Stimulated activated CD8-positive, alpha-beta memory T cell treated with anti-CD3 and anti-CD28 coated beads, Interleukin-15, amount 100 ng/mL, for 48 hours (primary cell): ENCODE data around the gene MYMX.
"Not testable (repeated sequence)": the region's sequence is repeated elsewhere in the genome, so short reads cannot be mapped to it uniquely, and the experiment has no call there.

Experiments
- DNase-seq, 2 donors: peaks; one replicate each; pipeline ENCODE4 v3.0.0-alpha.2; 2020; ENCODE audit warnings: low read depth in 2 of 2

Gene MYMX

GRCh38 chr6:44186635-44187025, 30.1 kb upstream of the MYMX start:
- no peak for DNase-seq

- no peak for DNase-seq
Measured at GRCh38 chr6:44188819-44189218, 27.9 kb upstream of the MYMX start.

DNA sequence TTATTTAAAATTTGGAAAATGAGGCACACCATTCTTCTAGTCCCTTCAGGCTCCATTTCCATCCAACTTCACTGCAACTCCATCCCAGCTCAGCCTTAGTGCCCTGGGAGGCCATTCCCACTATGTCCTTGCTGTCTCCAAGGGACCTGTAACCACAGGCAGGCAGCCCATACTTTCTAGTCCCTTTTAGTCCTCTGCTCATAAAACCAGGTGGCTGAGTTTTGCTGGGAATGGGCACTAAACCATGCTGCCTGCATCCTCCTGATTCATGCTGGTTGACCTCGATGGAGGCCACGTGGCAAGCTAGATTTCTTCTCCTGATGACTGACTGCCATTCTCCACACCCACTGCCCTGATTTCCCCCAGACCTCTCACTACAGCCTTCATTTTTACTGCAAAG, 27.5 kb upstream of the MYMX start:
- DNase-seq = no peak

GRCh38 chr6:44190715-44191114, 26.0 kb upstream of the MYMX start:
- no peak for DNase-seq

DNA sequence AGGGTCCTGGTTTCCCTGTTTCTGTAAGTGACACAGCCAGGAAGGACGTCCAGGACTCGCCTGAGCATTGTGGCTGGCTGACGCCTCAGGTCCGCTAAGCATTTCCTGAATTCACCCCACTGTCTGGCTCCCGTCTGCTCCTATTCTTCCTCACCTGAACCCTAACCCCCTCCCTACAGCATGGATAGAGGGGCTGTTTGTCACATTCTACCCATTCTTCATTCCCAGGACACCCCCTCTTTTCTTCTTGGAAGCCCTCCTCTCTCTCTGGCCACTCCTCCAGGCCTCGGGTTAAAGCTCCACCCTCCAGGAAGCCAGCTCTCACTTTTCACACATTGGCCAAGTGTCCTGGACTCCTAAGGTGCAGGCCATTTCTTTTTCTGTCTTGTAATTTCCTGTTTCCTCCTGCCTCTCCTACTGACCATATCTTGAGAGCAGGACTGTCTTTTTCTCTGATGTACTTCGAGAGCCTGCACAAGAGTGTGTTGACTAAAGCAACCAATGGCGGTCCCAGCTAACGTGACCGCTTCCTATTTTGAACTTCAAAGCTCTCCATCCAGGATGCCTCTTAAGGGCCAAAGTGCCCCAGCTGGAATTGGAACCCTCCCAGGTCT, 24.2 kb upstream of the MYMX start:
- no peak for DNase-seq

- no peak for DNase-seq
Measured at GRCh38 chr6:44193307-44193910, 23.3 kb upstream of the MYMX start.

DNA sequence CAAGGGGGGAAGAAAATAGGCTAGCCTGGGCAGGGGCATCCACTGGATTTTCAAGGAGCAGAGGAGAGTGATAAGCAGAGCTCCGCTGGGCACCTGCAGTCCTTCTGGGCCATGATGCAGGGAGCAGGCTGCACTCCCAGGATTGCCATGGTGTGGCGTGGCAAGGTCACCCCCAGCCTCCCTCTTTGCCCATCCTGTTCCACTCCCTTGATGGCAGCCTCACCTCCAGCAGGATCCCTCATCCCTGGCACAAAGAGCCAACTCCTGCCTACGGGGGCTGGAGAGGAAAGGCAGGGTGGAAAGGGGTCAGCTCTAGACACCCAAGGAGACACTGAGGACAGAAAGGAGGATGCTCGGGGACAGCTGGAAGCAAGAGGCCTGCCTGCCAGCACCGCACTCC, 22.4 kb upstream of the MYMX start:
- no peak for DNase-seq

DNA sequence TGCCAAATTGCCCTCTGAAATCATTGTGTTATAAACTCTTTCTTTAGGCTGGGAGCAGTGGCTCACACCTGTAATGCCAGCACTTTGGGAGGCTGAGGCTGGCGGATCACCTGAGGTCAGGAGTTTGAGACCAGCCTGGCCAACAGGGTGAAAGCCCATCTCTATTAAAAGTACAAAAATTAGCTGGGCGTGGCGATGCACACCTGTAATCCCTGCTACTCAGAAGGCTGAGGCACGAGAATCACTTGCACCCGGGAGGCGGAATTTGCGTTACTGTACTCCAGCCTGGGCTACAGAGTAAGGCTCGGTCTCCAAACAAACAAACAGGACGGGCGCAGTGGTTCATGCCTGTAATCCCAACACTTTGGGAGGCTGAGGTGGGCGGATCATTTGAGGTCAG, 20.4 kb upstream of the MYMX start:
- DNase-seq = not testable (repeated sequence)

- no peak for DNase-seq
Measured at GRCh38 chr6:44198684-44199083, 18.0 kb upstream of the MYMX start.

- no peak for DNase-seq
Measured at GRCh38 chr6:44199883-44200282, 16.8 kb upstream of the MYMX start.

DNA sequence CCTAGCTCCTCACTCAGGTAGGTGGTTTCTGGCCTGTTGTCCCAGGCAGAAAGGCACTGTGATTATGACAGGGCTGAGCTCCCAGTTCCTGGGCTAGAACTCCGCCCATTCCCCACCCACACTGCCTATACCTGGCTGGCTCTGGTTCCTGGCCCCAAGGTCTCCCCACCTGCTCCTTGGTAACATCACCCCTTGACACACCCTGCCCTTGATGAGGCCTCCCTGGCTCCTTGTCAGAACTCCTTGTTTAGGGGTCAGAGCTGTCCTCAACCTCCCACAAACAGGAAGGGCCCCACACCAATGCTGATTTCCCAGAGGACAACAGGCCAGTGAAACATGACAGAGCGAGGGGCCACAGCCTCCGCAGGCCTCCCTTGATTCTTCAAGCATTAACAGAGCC, 15.5 kb upstream of the MYMX start:
- DNase-seq = no peak

GRCh38 chr6:44201638-44202303, 15.0 kb upstream of the MYMX start:
- DNase-seq = no peak

DNA sequence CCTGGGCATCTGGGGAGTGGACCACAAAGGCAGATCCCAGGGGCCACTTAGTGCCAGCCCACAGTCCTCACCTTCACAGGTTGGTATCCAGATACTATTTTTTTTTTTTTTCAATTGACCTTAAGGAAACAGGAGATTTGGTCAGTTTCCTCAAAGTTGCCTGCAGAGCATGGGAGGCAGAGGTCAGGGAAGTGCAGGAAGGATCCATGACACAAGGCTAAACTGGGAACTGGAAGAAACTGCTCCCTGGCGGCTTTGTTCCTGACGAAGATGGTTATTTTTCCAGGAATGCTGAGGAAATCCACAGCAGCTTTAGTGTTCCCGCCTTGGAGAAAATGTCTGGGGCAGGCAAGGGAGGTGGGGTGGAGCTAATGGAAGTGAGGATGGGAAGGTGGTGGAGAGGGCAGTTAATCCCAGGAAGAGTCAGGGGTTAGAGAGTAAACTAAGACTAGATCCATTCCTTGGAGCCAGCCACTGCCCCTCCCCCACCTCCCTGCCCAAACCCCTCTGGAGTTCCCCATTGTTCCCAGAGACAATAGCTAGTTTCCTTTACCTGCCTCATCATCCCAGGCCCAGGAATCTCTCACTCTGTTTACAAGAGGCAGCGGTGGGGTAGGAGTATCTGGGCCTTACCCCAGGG, 14.3 kb upstream of the MYMX start:
- DNase-seq = no peak

DNA sequence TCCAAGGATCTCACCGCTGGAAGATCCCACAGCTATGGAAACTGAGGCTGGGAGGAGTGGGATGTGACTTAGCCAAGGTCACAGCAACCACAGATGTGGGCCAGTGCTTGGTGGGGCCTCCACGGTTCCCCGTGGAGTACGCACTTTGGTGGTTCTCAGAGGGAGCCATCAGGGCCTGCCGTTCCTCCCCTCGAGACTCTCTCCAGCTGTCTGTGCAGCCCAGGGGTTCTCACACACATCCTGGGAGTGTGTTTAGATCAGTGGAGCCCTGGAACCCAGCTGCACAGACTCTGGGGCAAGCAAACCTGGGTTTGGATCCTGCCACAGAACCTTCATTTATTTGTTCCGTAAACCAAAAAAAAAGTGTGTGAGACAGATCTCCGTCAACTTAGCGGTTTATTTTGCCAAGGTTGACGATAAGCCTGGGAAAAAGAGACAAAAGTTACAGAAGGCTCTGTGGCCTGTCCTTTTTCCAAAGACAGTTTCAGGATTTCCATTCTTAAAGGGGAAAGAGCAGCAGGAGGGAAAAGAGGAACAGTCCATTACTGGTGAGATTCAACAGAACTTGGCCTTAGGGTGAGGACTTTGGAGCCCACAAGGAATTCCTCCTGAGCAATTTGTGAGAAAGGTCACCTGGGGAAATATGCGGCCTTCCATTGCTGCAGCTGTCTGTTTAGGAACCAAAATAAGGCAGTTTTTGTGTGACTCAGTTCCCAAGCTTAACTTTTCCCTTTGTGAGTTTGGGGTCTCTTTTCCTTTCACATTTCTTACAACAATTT, 13.6 kb upstream of the MYMX start:
- DNase-seq = no peak

DNA sequence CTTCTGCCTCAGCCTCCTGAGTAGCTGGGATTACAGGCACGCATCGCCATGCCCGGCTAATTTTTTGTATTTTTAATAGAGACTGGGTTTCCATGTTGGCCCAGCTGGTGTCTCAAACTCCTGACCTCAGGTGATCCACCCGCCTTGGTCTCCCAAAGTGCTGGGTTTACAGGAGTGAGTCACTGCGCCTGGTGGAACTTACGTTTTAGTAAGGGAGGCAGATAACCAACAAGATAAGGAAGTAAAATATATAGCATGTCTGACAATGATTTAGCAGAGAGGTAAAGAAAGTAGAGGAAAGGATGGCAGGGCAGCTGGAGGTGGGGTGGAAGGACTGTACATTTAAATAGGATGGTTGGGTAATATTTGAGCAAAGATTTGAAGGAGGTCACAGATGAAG, 12.8 kb upstream of the MYMX start:
- no peak for DNase-seq

- DNase-seq = no peak
Measured at GRCh38 chr6:44207966-44208365, 8.8 kb upstream of the MYMX start.

GRCh38 chr6:44211284-44211683, 5.4 kb upstream of the MYMX start:
- DNase-seq = no peak

- DNase-seq = no peak
Measured at GRCh38 chr6:44214307-44214706, 2.4 kb upstream of the MYMX start.

- no peak for DNase-seq
Measured at GRCh38 chr6:44217332-44218143, 812 bp downstream of the MYMX start.

GRCh38 chr6:44219053-44219814, 2.5 kb downstream of the MYMX start:
- DNase-seq = no peak
